Upper lobe of right lung (tissue), 1 donor: ENCODE data around the gene RPS24. TPM values are rescaled to one million over a fixed set of nuclear protein-coding genes. Genes with fewer than 3 reads are reported as not detected.
A peak's percentile ranks its signal among the peaks of the same experiment; 100 is the strongest.
"Not testable (repeated sequence)": the region's sequence is repeated elsewhere in the genome, so short reads cannot be mapped to it uniquely, and the experiment has no call there.

Experiments used
- ATAC-seq: fragments of 200-7000 bp; cut with Tn5 transposase; one replicate; pipeline ENCODE4 v1.9.1; 2020; ENCODE audit warnings: mild to moderate bottlenecking, moderate library complexity
- DNase-seq: peaks from one replicate; pipeline ENCODE4 v3.0.0-alpha.2; 2020
- H3K27ac ChIP-seq: fragments of 200-600 bp; one replicate; pipeline ENCODE4 v1.8.0; 2022
- H3K27me3 ChIP-seq: fragments of 200-600 bp; one replicate; pipeline ENCODE4 v1.8.0; 2022; ENCODE audit warnings: mild to moderate bottlenecking
- H3K36me3 ChIP-seq: fragments of 200-600 bp; one replicate; pipeline ENCODE4 v1.8.0; 2022
- H3K4me1 ChIP-seq: fragments of 200-600 bp; one replicate; pipeline ENCODE4 v1.8.0; 2022
- H3K4me3 ChIP-seq: fragments of 200-600 bp; one replicate; pipeline ENCODE4 v1.8.0; 2022; ENCODE audit warnings: mild to moderate bottlenecking
- H3K9me3 ChIP-seq: fragments of 200-600 bp; one replicate; pipeline ENCODE4 v1.8.0; 2022
- intact Hi-C: fragments of 100-400 bp; cut with DNase I; formaldehyde crosslinking; loops from one replicate; pipeline ENCODE4 v1.11.0; 2022
- total RNA-seq: library from RNA; stranded (reverse); fragmentation: NEBNext Ultra II Directional; extraction: Animal tissue kit (Norgen Biotek cat#: 25700); gene quantifications from one replicate; pipeline ENCODE4 v1.2.1, GENCODE V29; 2021
- TF ChIP-seq, protein P1 (sequence below): fragments of 200-600 bp; IDR thresholded peaks from one replicate; pipeline ENCODE4 v1.8.0; 2022; ENCODE audit warnings: antibody characterized with exemption
- donor health status: DM: no; HTN: yes; CAD: no; lungs with severe emphysema.

RPS24 gene
- total RNA-seq, 1 donor from 2014 or later: 1,039 TPM

- TF ChIP-seq, protein P1, sequence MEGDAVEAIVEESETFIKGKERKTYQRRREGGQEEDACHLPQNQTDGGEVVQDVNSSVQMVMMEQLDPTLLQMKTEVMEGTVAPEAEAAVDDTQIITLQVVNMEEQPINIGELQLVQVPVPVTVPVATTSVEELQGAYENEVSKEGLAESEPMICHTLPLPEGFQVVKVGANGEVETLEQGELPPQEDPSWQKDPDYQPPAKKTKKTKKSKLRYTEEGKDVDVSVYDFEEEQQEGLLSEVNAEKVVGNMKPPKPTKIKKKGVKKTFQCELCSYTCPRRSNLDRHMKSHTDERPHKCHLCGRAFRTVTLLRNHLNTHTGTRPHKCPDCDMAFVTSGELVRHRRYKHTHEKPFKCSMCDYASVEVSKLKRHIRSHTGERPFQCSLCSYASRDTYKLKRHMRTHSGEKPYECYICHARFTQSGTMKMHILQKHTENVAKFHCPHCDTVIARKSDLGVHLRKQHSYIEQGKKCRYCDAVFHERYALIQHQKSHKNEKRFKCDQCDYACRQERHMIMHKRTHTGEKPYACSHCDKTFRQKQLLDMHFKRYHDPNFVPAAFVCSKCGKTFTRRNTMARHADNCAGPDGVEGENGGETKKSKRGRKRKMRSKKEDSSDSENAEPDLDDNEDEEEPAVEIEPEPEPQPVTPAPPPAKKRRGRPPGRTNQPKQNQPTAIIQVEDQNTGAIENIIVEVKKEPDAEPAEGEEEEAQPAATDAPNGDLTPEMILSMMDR: no peak
- Histone ChIP-seq H3K36me3 (no peaks in the 10 kb centered on the region), H3K27me3 (no peaks in the 10 kb centered on the region), H3K9me3 (no peaks in the 10 kb centered on the region), H3K4me1 (no peaks in the 10 kb centered on the region), H3K27ac (no peak overlapping the region), H3K4me3 (no peak overlapping the region)
- ATAC-seq (no peak), DNase-seq (no peak)
- intact Hi-C loops: no loop called here
Observed at GRCh38 chr10:78072504-78072903, 38.8 kb downstream of the RPS24 start.

DNA sequence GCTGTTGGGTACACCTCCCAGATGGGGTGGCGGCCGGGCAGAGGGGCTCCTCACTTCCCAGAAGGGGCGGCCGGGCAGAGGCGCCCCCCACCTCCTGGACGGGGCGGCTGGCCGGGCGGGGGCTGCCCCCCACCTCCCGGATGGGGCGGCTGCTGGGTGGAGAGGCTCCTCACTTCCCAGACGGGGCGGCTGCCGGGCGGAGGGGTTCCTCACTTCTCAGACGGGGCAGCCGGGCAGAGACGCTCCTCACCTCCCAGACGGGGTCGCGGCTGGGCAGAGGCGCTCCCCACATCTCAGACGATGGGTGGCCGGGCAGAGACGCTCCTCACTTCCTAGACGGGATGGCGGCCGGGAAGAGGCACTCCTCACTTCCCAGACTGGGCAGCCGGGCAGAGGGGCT, 42.1 kb downstream of the RPS24 start:
- H3K36me3 ChIP-seq, H3K27me3 ChIP-seq, H3K27ac ChIP-seq, H3K9me3 ChIP-seq, H3K4me3 ChIP-seq, intact Hi-C loops, H3K4me1 ChIP-seq, ATAC-seq: not testable (repeated sequence)
- DNase-seq: peak; percentile 48

DNA sequence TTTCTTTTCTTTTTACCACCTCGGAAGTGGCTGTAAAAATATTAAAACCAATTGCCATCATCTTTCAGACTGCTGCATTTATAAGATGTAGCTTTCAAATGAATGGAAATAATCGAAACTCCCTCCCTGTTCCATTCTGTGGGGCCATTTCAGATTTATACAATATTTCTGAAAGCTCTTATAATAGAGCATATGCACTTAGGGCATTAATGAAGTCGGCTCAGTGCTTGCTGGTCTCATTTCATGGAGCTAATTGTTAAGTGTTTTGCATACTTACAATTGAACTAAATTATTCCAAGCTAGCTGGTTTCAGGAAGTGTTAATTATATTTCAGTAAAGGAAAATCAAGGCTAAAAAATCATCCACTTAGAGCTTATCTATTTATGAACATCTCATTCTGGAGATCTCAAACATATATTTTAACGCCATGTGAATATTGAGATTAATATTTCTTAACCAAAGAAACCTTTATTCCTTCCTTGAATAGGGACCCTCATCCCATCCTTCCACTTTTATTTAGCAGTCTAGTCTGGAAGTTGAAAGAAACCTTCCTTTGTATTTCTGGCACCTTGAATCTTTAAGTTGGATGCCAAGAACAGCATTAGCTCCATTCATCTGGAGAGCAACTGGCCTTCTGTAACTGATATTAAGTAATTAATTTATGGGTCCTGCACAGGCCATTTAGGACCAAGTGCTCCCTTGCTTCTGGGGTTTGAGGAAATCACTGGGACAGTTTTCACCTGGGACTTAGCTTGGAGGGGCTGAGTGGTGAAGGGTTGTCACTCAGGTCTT, 45.1 kb downstream of the RPS24 start:
- no peak for ATAC-seq

GRCh38 chr10:78079411-78079810, 45.7 kb downstream of the RPS24 start:
- H3K4me1 ChIP-seq: no peaks in the 10 kb centered on the region
- intact Hi-C loops: no loop called here
- DNase-seq (peak; percentile 19), ATAC-seq (no peak)
- H3K4me3 ChIP-seq: no peak overlapping the region
- no peaks in the 10 kb centered on the region for H3K9me3 ChIP-seq
- H3K27ac ChIP-seq: no peak overlapping the region
- no peaks in the 10 kb centered on the region for H3K36me3 ChIP-seq
- TF ChIP-seq, protein P1: no peak
- H3K27me3 ChIP-seq: no peaks in the 10 kb centered on the region

More for the DNA sequence above, 45.1 kb downstream of the RPS24 start:
- DNase-seq: no peak
- Histone ChIP-seq H3K27ac (no peak overlapping the region), H3K4me3 (no peak overlapping the region), H3K4me1 (no peaks in the 10 kb centered on the region), H3K36me3 (no peaks in the 10 kb centered on the region), H3K9me3 (no peaks in the 10 kb centered on the region), H3K27me3 (no peaks in the 10 kb centered on the region)
- TF ChIP-seq, protein P1: no peak
- intact Hi-C loops: no loop called here

- H3K27ac ChIP-seq: no peak overlapping the region
- no peaks in the 10 kb centered on the region for H3K9me3 ChIP-seq
- H3K4me1 ChIP-seq: no peaks in the 10 kb centered on the region
- intact Hi-C loops: no loop called here
- ATAC-seq: peak; percentile 64
- DNase-seq: peak; percentile 53
- H3K27me3 ChIP-seq: no peaks in the 10 kb centered on the region
- no peaks in the 10 kb centered on the region for H3K36me3 ChIP-seq
- H3K4me3 ChIP-seq: no peak overlapping the region
- TF ChIP-seq, protein P1: no peak
Observed at GRCh38 chr10:78081292-78081691, 47.6 kb downstream of the RPS24 start.

DNA sequence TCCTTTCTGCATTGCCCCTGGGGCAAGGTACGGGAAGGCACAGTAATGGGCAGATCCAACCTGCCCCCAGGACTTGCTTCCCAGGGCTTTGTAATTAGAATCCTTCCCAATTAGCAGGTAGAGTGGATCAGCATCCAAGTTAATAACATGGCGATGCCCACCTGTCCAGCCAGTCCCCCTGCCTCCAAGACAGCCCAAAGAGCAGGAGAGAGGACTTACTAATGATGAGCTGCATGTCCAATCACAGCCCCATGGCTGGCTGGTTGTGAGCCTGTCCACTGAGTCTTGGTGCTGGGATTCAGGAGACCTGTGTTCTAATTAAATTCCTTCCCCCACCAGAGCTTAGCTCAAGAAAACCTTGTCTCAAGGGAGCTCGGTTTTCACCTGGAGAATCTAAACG, 49.0 kb downstream of the RPS24 start:
- Histone ChIP-seq H3K36me3 (no peaks in the 10 kb centered on the region), H3K4me1 (no peaks in the 10 kb centered on the region), H3K27ac (no peak overlapping the region), H3K9me3 (no peaks in the 10 kb centered on the region), H3K4me3 (no peak overlapping the region), H3K27me3 (no peaks in the 10 kb centered on the region)
- TF ChIP-seq, protein P1: no peak
- intact Hi-C loops: no loop called here
- no peak for ATAC-seq
- no peak for DNase-seq

Other genes starting within 250 kb of the RPS24 start
- 19.3 TPM for gene DLG5, start 107.1 kb upstream of the RPS24 start, total RNA-seq
- 13.7 TPM for gene POLR3A, start 4.3 kb upstream of the RPS24 start, total RNA-seq